GM12878 (cell line): ENCODE measurements around the gene SCLY. TPM values are rescaled to one million over a fixed set of nuclear protein-coding genes. Genes with fewer than 3 reads are reported as not detected.

Experiments
- BHLHE40 ChIP-seq, 2 experiments: fragments of 450-650 bp in 1 of 2; IDR thresholded peaks; 2 replicates each; pipeline ENCODE4 v1.6.1; 2011 to 2017; ENCODE audit warnings: low read depth in 2 of 2, borderline replicate concordance in 1 of 2, improper control_type of control experiment in 1 of 2, low read length in 1 of 2, mild to moderate bottlenecking in 1 of 2
- CHD2 ChIP-seq: IDR thresholded peaks from 2 replicates; pipeline ENCODE4 v1.6.1; 2011; ENCODE audit warnings: low read depth, low read length, improper control_type of control experiment, borderline replicate concordance
- ELK1 ChIP-seq: IDR thresholded peaks from 2 replicates; pipeline ENCODE4 v1.6.1; 2012; ENCODE audit warnings: low read depth, low read length, improper control_type of control experiment
- GATAD2B ChIP-seq: fragments of 450-650 bp; conservative IDR thresholded peaks from 2 replicates; pipeline ENCODE4 v1.6.1; 2017; ENCODE audit warnings: low read depth, mild to moderate bottlenecking, moderate library complexity
- MEF2A ChIP-seq: IDR thresholded peaks from 2 replicates; pipeline ENCODE4 v1.6.1; 2011; ENCODE audit warnings: low read depth, mild to moderate bottlenecking, low read length, moderate library complexity; ENCODE audit not compliant: insufficient read depth
- MTA3 ChIP-seq: IDR thresholded peaks from 2 replicates; pipeline ENCODE4 v1.6.1; 2012; ENCODE audit warnings: low read length, inconsistent platforms, borderline replicate concordance
- NFYA ChIP-seq: IDR thresholded peaks from 2 replicates; pipeline ENCODE4 v1.6.1; 2011; ENCODE audit warnings: low read depth, mild to moderate bottlenecking, low read length, improper control_type of control experiment, borderline replicate concordance
- PBX3 ChIP-seq: IDR thresholded peaks from 2 replicates; pipeline ENCODE4 v1.6.1; 2011; ENCODE audit warnings: mild to moderate bottlenecking, low read depth, low read length, moderate library complexity; ENCODE audit not compliant: insufficient replicate concordance
- POU2F2 ChIP-seq: IDR thresholded peaks from 3 replicates; pipeline ENCODE4 v1.6.1; 2011; ENCODE audit warnings: low read depth, mild to moderate bottlenecking, low read length, borderline replicate concordance
- RCOR1 ChIP-seq: conservative IDR thresholded peaks from 2 replicates; pipeline ENCODE4 v1.6.1; 2012; ENCODE audit warnings: low read depth, low read length, improper control_type of control experiment
- SMAD5 ChIP-seq: IDR thresholded peaks from 2 replicates; pipeline ENCODE4 v1.6.1; 2016; ENCODE audit warnings: antibody characterized with exemption, low read depth
- SMC3 ChIP-seq: IDR thresholded peaks from 2 replicates; pipeline ENCODE4 v1.6.1; 2011; ENCODE audit warnings: low read length, improper control_type of control experiment, borderline replicate concordance
- YBX1 ChIP-seq: fragments of 450-650 bp; IDR thresholded peaks from 2 replicates; pipeline ENCODE4 v1.6.1; 2016; ENCODE audit warnings: antibody characterized with exemption
- ZNF24 ChIP-seq: fragments of 450-650 bp; IDR thresholded peaks from 2 replicates; pipeline ENCODE4 v1.6.1; 2017; ENCODE audit warnings: antibody characterized with exemption, mild to moderate bottlenecking
- polyA plus RNA-seq, 11 experiments: library from polyadenylated mRNA; depleted of rRNA in 4 of 11; unstranded in 6 of 11; stranded (reverse) in 5 of 11; fragments of >200 nt; fragmentation: Nextera tagmentation in 4 of 11; fragmentation: Illumina TruSeq in 1 of 11; extraction: Ambion mirVana in 4 of 11; extraction: Trizol in 1 of 11; gene quantifications; 1 replicate in 1 of 11; 2 replicates in 10 of 11; pipeline versions ENCODE4 v1.2.1 to v1.2.3, GENCODE V29; 2011 to 2016; ENCODE audit warnings: inconsistent platforms in 2 of 11, missing spikeins in 2 of 11, low read depth in 1 of 11
- total RNA-seq, 4 experiments: library from RNA; depleted of rRNA in 3 of 4; stranded (reverse); fragments of >200 nt in 3 of 4; fragmentation: Illumina TruSeq in 1 of 4; extraction: Trizol in 1 of 4; gene quantifications; 2 replicates each; pipeline versions ENCODE4 v1.2.1 to v1.2.3, GENCODE V29; 2013 to 2021
- TF ChIP-seq, protein P1 (sequence below): fragments of 450-650 bp; IDR thresholded peaks from 2 replicates; pipeline ENCODE4 v1.6.1; 2017; ENCODE audit warnings: mild to moderate bottlenecking
- TF ChIP-seq, protein P2 (sequence below): IDR thresholded peaks from 2 replicates; pipeline ENCODE4 v1.6.1; 2012; ENCODE audit warnings: improper control_type of control experiment, low read depth, low read length; ENCODE audit not compliant: insufficient replicate concordance

The SCLY gene
- total and polyA plus RNA-seq, 10 of the 15 experiments (the other 5 are each of a cell fraction or from before 2014, with no cell fraction given) = 3.3 to 49.1 (median 32.3) TPM

- TF ChIP-seq MEF2A (no peak), CHD2 (0 out of 2 replicates have a peak, but pooled peaks have one; percentile 19), ZNF24 (no peak), SMC3 (no peak), RCOR1 (0 out of 2 replicates have a peak, but pooled peaks have one; percentile 32), MTA3 (no peak), BHLHE40 (IDR thresholded peaks at IDR 0.05; ENCODE audit: borderline replicate concordance in 1 of 2, low read depth in 2 of 2, low read length in 1 of 2) (peak; percentile 97 to 98), POU2F2 (no peak), NFYA (no peak), GATAD2B (no peak; the same call in none of the 2 replicates), PBX3 (no peak), ELK1 (no peak), SMAD5 (no peak), YBX1 (no peak)
- TF ChIP-seq, protein P1, sequence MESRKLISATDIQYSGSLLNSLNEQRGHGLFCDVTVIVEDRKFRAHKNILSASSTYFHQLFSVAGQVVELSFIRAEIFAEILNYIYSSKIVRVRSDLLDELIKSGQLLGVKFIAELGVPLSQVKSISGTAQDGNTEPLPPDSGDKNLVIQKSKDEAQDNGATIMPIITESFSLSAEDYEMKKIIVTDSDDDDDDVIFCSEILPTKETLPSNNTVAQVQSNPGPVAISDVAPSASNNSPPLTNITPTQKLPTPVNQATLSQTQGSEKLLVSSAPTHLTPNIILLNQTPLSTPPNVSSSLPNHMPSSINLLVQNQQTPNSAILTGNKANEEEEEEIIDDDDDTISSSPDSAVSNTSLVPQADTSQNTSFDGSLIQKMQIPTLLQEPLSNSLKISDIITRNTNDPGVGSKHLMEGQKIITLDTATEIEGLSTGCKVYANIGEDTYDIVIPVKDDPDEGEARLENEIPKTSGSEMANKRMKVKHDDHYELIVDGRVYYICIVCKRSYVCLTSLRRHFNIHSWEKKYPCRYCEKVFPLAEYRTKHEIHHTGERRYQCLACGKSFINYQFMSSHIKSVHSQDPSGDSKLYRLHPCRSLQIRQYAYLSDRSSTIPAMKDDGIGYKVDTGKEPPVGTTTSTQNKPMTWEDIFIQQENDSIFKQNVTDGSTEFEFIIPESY = no peak
- TF ChIP-seq, protein P2, sequence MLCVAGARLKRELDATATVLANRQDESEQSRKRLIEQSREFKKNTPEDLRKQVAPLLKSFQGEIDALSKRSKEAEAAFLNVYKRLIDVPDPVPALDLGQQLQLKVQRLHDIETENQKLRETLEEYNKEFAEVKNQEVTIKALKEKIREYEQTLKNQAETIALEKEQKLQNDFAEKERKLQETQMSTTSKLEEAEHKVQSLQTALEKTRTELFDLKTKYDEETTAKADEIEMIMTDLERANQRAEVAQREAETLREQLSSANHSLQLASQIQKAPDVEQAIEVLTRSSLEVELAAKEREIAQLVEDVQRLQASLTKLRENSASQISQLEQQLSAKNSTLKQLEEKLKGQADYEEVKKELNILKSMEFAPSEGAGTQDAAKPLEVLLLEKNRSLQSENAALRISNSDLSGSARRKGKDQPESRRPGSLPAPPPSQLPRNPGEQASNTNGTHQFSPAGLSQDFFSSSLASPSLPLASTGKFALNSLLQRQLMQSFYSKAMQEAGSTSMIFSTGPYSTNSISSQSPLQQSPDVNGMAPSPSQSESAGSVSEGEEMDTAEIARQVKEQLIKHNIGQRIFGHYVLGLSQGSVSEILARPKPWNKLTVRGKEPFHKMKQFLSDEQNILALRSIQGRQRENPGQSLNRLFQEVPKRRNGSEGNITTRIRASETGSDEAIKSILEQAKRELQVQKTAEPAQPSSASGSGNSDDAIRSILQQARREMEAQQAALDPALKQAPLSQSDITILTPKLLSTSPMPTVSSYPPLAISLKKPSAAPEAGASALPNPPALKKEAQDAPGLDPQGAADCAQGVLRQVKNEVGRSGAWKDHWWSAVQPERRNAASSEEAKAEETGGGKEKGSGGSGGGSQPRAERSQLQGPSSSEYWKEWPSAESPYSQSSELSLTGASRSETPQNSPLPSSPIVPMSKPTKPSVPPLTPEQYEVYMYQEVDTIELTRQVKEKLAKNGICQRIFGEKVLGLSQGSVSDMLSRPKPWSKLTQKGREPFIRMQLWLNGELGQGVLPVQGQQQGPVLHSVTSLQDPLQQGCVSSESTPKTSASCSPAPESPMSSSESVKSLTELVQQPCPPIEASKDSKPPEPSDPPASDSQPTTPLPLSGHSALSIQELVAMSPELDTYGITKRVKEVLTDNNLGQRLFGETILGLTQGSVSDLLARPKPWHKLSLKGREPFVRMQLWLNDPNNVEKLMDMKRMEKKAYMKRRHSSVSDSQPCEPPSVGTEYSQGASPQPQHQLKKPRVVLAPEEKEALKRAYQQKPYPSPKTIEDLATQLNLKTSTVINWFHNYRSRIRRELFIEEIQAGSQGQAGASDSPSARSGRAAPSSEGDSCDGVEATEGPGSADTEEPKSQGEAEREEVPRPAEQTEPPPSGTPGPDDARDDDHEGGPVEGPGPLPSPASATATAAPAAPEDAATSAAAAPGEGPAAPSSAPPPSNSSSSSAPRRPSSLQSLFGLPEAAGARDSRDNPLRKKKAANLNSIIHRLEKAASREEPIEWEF = no peak
Observed at GRCh38 chr2:238107525-238108422, 47.0 kb downstream of the SCLY start (continued).
